Esophagus squamous epithelium (tissue), 4 donors: Measurements from ENCODE around the gene SLC25A51.

Experiments
- CTCF ChIP-seq, 6 experiments: fragments of 450-650 bp in 4 of 6; fragments of 200-600 bp in 2 of 6; sonication (generic) in 2 of 6; IDR thresholded peaks; one replicate each; pipeline ENCODE4 v1.5.1; 2016 to 2019; ENCODE audit warnings: antibody characterized with exemption in 6 of 6, mild to moderate bottlenecking in 4 of 6, moderate library complexity in 4 of 6
- POLR2A ChIP-seq, 4 donors: fragments of 450-650 bp; IDR thresholded peaks; one replicate each; pipeline ENCODE4 v1.6.1; 2017; ENCODE audit warnings: antibody characterized with exemption in 4 of 4, mild to moderate bottlenecking in 4 of 4, moderate library complexity in 3 of 4

GRCh38 chr9:37905131-37905505, 1.2 kb upstream of the SLC25A51 start:
- TF ChIP-seq CTCF (IDR thresholded peaks at IDR 0.05) (no peak), POLR2A (IDR thresholded peaks at IDR 0.05) (no peak)
